IPS DF 6.9 (cell line): ENCODE measurements around the gene ZNF474.

Experiments used
- DNase-seq: peaks from one replicate; pipeline ENCODE4 v3.0.0-alpha.2; 2013; ENCODE audit warnings: low read depth, low spot score
- H3K27ac ChIP-seq: one replicate; pipeline ENCODE4 v1.5.1; 2013; ENCODE audit warnings: low read length, control low read depth
- H3K27me3 ChIP-seq: 2 replicates; pipeline ENCODE4 v1.6.1; 2013; ENCODE audit warnings: mild to moderate bottlenecking, low read length; ENCODE audit not compliant: control insufficient read depth, insufficient read depth
- H3K36me3 ChIP-seq: 2 replicates; pipeline ENCODE4 v1.6.1; 2013; ENCODE audit warnings: low read length; ENCODE audit not compliant: control insufficient read depth, insufficient read depth
- H3K4me1 ChIP-seq: 2 replicates; pipeline ENCODE4 v1.6.1; 2013; ENCODE audit warnings: low read length; ENCODE audit not compliant: control insufficient read depth, insufficient read depth
- H3K4me3 ChIP-seq: 2 replicates; pipeline ENCODE4 v1.5.1; 2013; ENCODE audit warnings: mild to moderate bottlenecking, low read length
- H3K9me3 ChIP-seq: 2 replicates; pipeline ENCODE4 v1.6.1; 2013; ENCODE audit warnings: low read length, inconsistent platforms; ENCODE audit not compliant: control insufficient read depth, insufficient read depth
- WGBS: extraction: QIAGEN DNeasy Blood & Tissue Kit; methylation state at CpG from one replicate; pipeline ENCODE4 v1.1.7; 2013; ENCODE audit warnings: mixed read lengths, missing lambda C conversion rate; ENCODE audit not compliant: insufficient read length, insufficient coverage; 5-methylcytosine and 5-hydroxymethylcytosine counted together

Gene ZNF474

GRCh38 chr5:122165559-122166078 is 36.3 kb downstream of the ZNF474 start:
- DNase-seq, result no peak
- no CpG with 5 or more reads among the region's 3 CpGs for WGBS
- H3K9me3 ChIP-seq, result no peaks in the 10 kb centered on the region
- H3K4me1 ChIP-seq, result no peaks in the 10 kb centered on the region; the same call in 1 of the 2 replicates
- no peaks in the 10 kb centered on the region for H3K27me3 ChIP-seq
- H3K27ac ChIP-seq, result no peak overlapping the region
- H3K4me3 ChIP-seq, result no peak overlapping the region
- H3K36me3 ChIP-seq, result no peaks in the 10 kb centered on the region

GRCh38 chr5:122169350-122170103 is 40.2 kb downstream of the ZNF474 start:
- Histone ChIP-seq H3K4me3 (no peak overlapping the region), H3K36me3 (no peaks in the 10 kb centered on the region), H3K4me1 (no peaks in the 10 kb centered on the region; the same call in 1 of the 2 replicates), H3K27ac (no peak overlapping the region), H3K9me3 (no peaks in the 10 kb centered on the region), H3K27me3 (no peaks in the 10 kb centered on the region)
- no peak for DNase-seq
- no CpG with 5 or more reads among the region's 4 CpGs for whole genome bisulfite sequencing

- no CpG with 5 or more reads among the region's 4 CpGs for WGBS
Observed at GRCh38 chr5:122170620-122171019, 41.3 kb downstream of the ZNF474 start.

GRCh38 chr5:122172207-122172606 is 42.9 kb downstream of the ZNF474 start:
- Histone ChIP-seq H3K9me3 (no peaks in the 10 kb centered on the region), H3K4me3 (no peak overlapping the region), H3K27ac (no peak overlapping the region), H3K36me3 (no peaks in the 10 kb centered on the region), H3K4me1 (no peaks in the 10 kb centered on the region; the same call in 1 of the 2 replicates), H3K27me3 (no peaks in the 10 kb centered on the region)
- DNase-seq, result no peak
- WGBS, result no CpG with 5 or more reads among the region's 1 CpG

More at GRCh38 chr5:122170620-122171019, 41.3 kb downstream of the ZNF474 start:
- Histone ChIP-seq H3K36me3 (no peaks in the 10 kb centered on the region), H3K27ac (no peak overlapping the region), H3K27me3 (no peaks in the 10 kb centered on the region), H3K4me1 (no peaks in the 10 kb centered on the region; the same call in 1 of the 2 replicates), H3K4me3 (no peak overlapping the region), H3K9me3 (no peaks in the 10 kb centered on the region)
- DNase-seq, result no peak

GRCh38 chr5:122173474-122174415 is 44.4 kb downstream of the ZNF474 start:
- no peaks in the 10 kb centered on the region for H3K36me3 ChIP-seq
- H3K9me3 ChIP-seq, result no peaks in the 10 kb centered on the region
- no peaks in the 10 kb centered on the region; the same call in 1 of the 2 replicates for H3K4me1 ChIP-seq
- no peak overlapping the region for H3K4me3 ChIP-seq
- no peak overlapping the region for H3K27ac ChIP-seq
- no peaks in the 10 kb centered on the region for H3K27me3 ChIP-seq
- DNase-seq, result no peak
- no CpG with 5 or more reads among the region's 5 CpGs for WGBS

- H3K4me3 ChIP-seq, result no peak overlapping the region
- H3K27ac ChIP-seq, result no peak overlapping the region
- H3K4me1 ChIP-seq, result no peaks in the 10 kb centered on the region; the same call in 1 of the 2 replicates
- H3K27me3 ChIP-seq, result no peaks in the 10 kb centered on the region
- no CpG with 5 or more reads among the region's 1 CpG for WGBS
- DNase-seq, result no peak
- H3K9me3 ChIP-seq, result no peaks in the 10 kb centered on the region
- H3K36me3 ChIP-seq, result no peaks in the 10 kb centered on the region
Observed at GRCh38 chr5:122175091-122175490, 45.7 kb downstream of the ZNF474 start.

GRCh38 chr5:122175852-122176251 is 46.5 kb downstream of the ZNF474 start:
- H3K36me3 ChIP-seq, result no peaks in the 10 kb centered on the region
- no peaks in the 10 kb centered on the region for H3K9me3 ChIP-seq
- H3K4me1 ChIP-seq, result no peaks in the 10 kb centered on the region
- no peak overlapping the region for H3K27ac ChIP-seq
- H3K4me3 ChIP-seq, result no peak overlapping the region
- no peak for DNase-seq
- H3K27me3 ChIP-seq, result no peaks in the 10 kb centered on the region

DNA sequence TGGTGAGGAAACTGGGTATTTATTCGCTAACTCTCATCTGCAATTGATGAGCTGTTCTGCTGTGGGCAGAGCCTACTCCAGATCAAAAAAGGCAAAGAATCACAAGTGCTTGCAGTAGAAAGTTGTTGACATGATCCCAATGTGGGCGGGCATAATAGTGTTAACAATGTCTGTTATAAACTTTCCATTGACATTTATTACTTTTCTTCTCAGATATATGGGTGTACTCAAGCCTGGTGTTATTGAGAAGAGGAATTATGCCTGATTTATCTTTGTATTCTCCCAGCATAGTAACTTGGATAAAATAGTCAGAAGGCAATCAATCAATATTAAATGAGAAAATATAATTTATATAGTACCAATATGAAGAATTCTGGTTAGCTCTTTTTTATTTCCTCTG is 47.8 kb downstream of the ZNF474 start:
- DNase-seq, result no peak
- no CpG with 5 or more reads among the region's 2 CpGs for WGBS
- H3K4me1 ChIP-seq, result no peaks in the 10 kb centered on the region

DNA sequence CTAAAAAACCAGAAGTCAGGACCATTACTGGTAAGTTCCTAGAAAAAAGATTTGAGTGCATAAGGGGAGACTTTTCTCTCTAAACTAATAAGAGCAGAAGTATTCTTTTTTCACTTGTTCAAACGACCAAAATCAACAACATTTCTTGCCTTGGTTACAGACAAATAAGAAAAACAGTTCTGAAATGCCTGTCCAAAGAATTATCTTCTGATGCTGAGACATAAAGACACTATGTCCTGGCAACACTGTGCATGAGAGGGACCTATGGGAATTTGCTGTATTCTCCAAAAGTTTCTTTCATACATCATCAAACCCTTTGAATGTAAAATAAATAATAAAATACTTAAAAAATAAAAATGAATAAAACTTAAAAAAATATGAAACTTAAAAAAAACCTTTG is 50.4 kb downstream of the ZNF474 start:
- DNase-seq, result no peak
- H3K4me3 ChIP-seq, result no peak overlapping the region
- H3K36me3 ChIP-seq, result no peaks in the 10 kb centered on the region
- no peaks in the 10 kb centered on the region for H3K27me3 ChIP-seq
- H3K4me1 ChIP-seq, result peaks cover 4% of the 10 kb centered on the region
- H3K27ac ChIP-seq, result no peak overlapping the region
- no peaks in the 10 kb centered on the region for H3K9me3 ChIP-seq
- no CpG with 5 or more reads among the region's 1 CpG for WGBS

More for the DNA sequence above, 47.8 kb downstream of the ZNF474 start:
- H3K9me3 ChIP-seq, result no peaks in the 10 kb centered on the region
- no peak overlapping the region for H3K4me3 ChIP-seq
- H3K27ac ChIP-seq, result no peak overlapping the region
- H3K36me3 ChIP-seq, result no peaks in the 10 kb centered on the region
- H3K27me3 ChIP-seq, result no peaks in the 10 kb centered on the region

GRCh38 chr5:122180146-122180712 is 50.9 kb downstream of the ZNF474 start:
- peaks cover 4% of the 10 kb centered on the region for H3K4me1 ChIP-seq
- H3K4me3 ChIP-seq, result no peak overlapping the region
- H3K27ac ChIP-seq, result no peak overlapping the region
- no peaks in the 10 kb centered on the region for H3K9me3 ChIP-seq
- H3K27me3 ChIP-seq, result no peaks in the 10 kb centered on the region
- no peaks in the 10 kb centered on the region for H3K36me3 ChIP-seq
- no CpG with 5 or more reads among the region's 6 CpGs for whole genome bisulfite sequencing
- no peak for DNase-seq
